ENCODE data around the gene PPP1R8.

GRCh38 chr1:27795601-27796000 is 35.0 kb upstream of the PPP1R8 start:
- TF ChIP-seq CTCF (conservative IDR thresholded peaks at IDR 0.05; ENCODE audit: low read length) (no peak), EZH2phosphoT487 (IDR thresholded peaks at IDR 0.05; ENCODE audit: borderline replicate concordance) (no peak)
